ENCODE results near the gene LINC01488.

The LINC01488 gene

DNA sequence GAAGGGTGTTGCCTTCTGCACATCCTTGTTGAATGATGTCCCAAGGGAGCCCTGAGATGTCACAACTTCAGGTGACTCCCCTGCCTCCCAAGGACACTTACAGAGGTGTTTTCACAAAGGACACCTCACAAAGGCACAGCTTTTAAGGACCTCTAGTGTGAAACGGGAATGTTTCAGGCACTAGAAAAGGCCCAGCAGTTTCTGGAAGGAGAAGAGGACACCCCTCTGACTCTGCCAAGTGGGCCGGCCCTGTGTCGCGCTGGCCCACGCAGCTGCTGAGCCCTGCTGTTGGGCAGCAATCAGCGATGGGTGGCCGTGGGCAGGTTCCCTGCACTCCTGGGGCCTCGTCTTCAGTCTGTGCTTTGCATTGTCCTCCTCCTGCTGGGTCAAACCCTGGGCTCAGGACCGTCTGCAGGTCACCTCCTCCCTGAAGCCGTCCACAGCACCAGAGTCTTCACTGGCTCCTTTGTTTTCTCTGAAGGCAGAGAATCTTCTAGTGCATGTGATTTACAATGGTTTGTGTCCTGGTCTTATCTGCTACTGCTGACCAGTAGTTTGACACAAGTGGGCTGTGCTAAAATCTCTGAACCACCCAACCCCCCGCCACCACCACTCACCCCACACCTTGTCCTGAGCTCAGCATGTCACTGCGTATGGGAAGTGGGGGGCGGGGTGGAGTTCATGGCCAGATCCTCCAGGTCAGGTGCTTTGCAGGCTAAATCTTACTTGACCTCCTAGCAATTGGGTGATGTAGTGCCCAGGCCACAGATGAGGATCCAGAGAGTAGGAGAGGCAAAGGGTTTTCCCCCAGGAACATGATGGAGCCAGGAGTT lies 3.2 kb downstream of the LINC01488 start:
- no peaks in the 10 kb centered on the region for H3K9me3 ChIP-seq (ENCODE audit: insufficient read depth, low read depth, low read length)
- no peak overlapping the region for H3K9ac ChIP-seq (ENCODE audit: low read depth, low read length)
- no peaks in the 10 kb centered on the region for H3K36me3 ChIP-seq (ENCODE audit: insufficient read depth, low read length)
- no peaks in the 10 kb centered on the region; the same call in 1 of the 2 replicates for H3K27me3 ChIP-seq (ENCODE audit: insufficient read depth, low read length)
- peaks cover 5% of the 10 kb centered on the region for H3K4me1 ChIP-seq (ENCODE audit: insufficient read depth, low read length)
- WGBS = 86% methylated on average over 13 of the region's 13 CpGs
- no peak overlapping the region for H3K27ac ChIP-seq (ENCODE audit: low read depth, low read length)
- H3K4me3 ChIP-seq (ENCODE audit: low read length) = no peak overlapping the region

DNA sequence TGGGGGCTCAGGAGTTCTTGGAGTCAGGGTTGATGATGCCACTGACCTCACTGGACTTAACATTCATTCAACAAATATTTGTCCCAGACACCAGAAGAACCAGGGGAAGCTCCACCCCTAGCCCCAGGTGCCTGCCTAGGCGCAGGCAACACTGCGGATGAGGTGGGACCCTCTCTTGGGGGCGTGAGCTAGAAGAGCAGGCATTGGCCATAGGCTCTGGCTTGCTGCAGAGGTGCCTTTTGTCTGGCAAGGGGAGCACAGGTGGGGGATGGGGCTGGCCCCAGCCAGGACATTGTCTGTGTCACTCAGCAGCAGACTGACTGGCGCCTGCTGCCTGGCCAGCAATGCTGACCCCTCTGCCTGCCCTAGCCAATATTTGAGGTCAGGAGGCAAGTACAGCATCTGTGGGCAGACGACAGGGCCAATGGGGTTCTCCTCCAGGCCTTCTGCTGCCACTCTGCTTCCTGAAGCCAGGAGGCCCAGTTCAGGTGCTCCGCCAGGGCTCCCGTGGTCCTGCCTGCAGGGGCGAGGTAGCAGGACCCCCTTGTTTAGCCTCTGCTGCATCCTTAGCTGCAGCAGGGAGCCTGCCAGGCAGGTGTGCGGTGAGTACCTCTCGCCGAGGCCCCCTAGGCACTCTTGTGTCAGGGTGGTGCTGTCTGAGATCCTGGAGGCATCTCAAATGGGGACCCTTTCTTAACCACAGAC lies 4.0 kb downstream of the LINC01488 start:
- WGBS = 88% methylated on average over 11 of the region's 11 CpGs
- no peaks in the 10 kb centered on the region; the same call in 1 of the 2 replicates for H3K27me3 ChIP-seq (ENCODE audit: insufficient read depth, low read length)
- H3K27ac ChIP-seq (ENCODE audit: low read depth, low read length) = no peak overlapping the region
- no peak overlapping the region for H3K9ac ChIP-seq (ENCODE audit: low read depth, low read length)
- no peaks in the 10 kb centered on the region for H3K9me3 ChIP-seq (ENCODE audit: insufficient read depth, low read depth, low read length)
- H3K4me3 ChIP-seq (ENCODE audit: low read length) = no peak overlapping the region
- H3K4me1 ChIP-seq (ENCODE audit: insufficient read depth, low read length) = peaks cover 5% of the 10 kb centered on the region
- no peaks in the 10 kb centered on the region for H3K36me3 ChIP-seq (ENCODE audit: insufficient read depth, low read length)

DNA sequence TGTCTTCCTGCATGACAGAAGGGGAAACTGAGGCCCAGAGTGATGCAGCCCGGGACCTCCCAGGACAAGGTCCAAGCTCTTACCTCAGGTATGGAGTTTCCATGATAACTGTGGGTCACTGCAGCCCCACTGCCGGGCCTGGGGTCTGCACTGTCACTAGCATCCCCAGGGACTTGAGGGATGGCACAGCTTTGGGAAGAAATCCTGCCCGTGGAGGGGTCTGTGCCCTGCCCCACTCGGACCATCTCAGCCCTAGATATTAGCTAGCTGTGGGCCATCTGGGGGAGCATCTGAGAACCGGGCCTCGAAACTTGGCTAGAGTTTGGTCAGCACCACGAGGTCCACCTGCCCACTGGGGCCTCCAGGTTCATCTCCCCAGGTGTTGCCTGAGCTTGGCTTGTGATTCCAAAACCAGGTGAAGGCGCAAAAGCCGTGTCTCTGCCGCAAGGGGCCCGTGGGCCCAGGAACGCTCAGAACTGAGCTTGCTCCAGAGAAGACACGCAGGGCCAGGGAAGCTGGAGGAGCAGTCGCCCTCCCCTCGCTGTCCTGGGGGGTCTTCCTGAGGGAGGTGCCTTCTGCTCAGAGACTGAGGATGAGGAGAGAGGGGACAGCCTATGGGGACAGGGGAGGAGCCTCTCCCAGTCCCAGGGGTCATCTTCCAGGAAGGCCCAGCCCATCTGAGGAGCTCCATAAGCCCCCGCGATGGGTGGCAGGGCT lies 4.8 kb downstream of the LINC01488 start:
- H3K27me3 ChIP-seq (ENCODE audit: insufficient read depth, low read length) = no peaks in the 10 kb centered on the region; the same call in 1 of the 2 replicates
- H3K9me3 ChIP-seq (ENCODE audit: insufficient read depth, low read depth, low read length) = no peaks in the 10 kb centered on the region
- H3K9ac ChIP-seq (ENCODE audit: low read depth, low read length) = no peak overlapping the region
- no peaks in the 10 kb centered on the region for H3K36me3 ChIP-seq (ENCODE audit: insufficient read depth, low read length)
- 91% methylated on average over 17 of the region's 17 CpGs for WGBS
- no peak overlapping the region for H3K4me3 ChIP-seq (ENCODE audit: low read length)
- H3K4me1 ChIP-seq (ENCODE audit: insufficient read depth, low read length) = peaks cover 5% of the 10 kb centered on the region
- no peak overlapping the region for H3K27ac ChIP-seq (ENCODE audit: low read depth, low read length)

DNA sequence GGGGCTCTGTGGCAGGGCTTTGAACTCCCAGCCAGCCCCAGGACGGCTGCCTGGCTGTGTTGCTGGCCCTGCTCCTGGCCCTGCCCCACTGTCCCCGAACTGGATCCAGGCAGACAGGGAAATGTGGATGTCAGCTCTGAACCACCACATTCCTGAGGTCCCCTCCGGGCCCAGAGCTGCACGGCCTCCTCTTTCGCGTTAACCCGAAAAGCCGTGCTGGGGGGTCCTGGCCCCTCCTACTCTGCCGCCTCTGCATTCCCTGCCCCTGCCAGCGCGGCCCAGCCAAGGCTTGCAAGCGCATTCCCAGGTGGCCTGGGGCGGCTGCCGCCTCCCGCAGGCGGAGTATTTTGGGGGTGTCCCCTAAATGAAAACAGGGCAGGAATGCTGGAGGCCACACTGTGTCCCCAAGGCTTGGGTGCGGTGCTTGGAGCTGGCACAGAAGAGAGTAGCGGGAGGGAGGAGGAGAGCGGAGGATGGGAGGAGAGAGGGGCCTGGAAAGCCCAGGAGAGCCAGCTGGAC lies 5.4 kb downstream of the LINC01488 start:
- WGBS = 91% methylated on average over 19 of the region's 19 CpGs
- Histone ChIP-seq H3K4me1 (ENCODE audit: insufficient read depth, low read length) (peaks cover 5% of the 10 kb centered on the region), H3K9me3 (ENCODE audit: insufficient read depth, low read depth, low read length) (no peaks in the 10 kb centered on the region), H3K27ac (ENCODE audit: low read depth, low read length) (no peak overlapping the region), H3K27me3 (ENCODE audit: insufficient read depth, low read length) (no peaks in the 10 kb centered on the region; the same call in 1 of the 2 replicates), H3K36me3 (ENCODE audit: insufficient read depth, low read length) (no peaks in the 10 kb centered on the region), H3K9ac (ENCODE audit: low read depth, low read length) (no peak overlapping the region), H3K4me3 (ENCODE audit: low read length) (no peak overlapping the region)

DNA sequence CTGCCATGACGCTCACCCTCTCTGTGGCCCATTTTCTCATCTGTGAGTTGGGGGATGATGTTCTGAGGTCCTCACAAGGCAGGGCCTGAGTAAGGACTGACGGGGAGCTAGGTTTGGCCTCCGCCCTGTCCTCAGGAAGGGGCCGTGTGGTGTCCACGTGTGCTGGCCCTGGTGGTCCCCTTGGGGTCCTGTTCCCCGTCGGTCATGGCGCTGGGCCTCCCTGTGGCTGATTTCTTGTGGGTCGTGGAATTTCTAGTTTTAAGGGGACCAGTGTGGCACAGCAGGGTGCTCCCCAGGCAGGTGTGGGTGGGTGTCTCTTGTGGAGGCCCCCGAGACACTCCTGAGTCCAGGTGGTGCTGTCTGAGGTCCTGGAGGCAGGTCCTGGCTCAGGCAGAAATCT lies 5.9 kb downstream of the LINC01488 start:
- no peaks in the 10 kb centered on the region for H3K9me3 ChIP-seq (ENCODE audit: insufficient read depth, low read depth, low read length)
- no peak overlapping the region for H3K9ac ChIP-seq (ENCODE audit: low read depth, low read length)
- H3K4me1 ChIP-seq (ENCODE audit: insufficient read depth, low read length) = peaks cover 5% of the 10 kb centered on the region
- no peaks in the 10 kb centered on the region for H3K36me3 ChIP-seq (ENCODE audit: insufficient read depth, low read length)
- H3K27me3 ChIP-seq (ENCODE audit: insufficient read depth, low read length) = no peaks in the 10 kb centered on the region; the same call in 1 of the 2 replicates
- no peak overlapping the region for H3K27ac ChIP-seq (ENCODE audit: low read depth, low read length)
- H3K4me3 ChIP-seq (ENCODE audit: low read length) = no peak overlapping the region
- 93% methylated on average over 10 of the region's 10 CpGs for WGBS

DNA sequence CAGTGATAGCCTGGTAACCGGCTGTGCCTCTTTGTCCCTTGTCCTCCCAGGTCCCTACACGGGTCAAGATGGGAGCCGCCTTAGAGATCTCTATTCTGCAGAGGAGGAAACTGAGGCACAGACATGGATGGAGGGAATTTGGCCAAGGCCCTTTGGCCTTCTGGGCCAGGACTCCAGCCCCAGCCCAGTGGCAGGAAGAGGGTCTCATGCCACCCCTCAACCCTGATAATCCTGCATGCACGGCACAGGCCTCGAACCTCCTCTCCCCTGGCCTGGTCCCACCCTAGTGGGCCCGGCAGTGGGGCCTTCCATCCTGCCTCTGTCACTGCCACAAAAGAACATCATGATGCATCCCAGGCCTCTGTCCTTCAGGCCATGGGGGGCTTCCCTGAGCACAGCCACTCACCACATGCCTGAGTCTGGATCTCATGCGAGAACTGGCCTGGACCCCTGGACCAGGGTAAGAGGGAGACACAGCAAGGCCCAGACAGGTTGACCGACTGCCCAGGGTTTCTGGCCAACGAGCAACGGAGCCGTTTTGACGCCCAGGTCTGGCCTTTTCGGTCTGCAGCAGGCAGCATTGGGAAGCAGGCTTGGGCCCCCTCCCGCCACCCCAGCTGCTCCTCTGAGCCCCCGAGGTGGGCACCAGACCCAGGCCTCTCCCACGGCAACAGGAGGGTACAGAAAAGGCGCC lies 6.5 kb downstream of the LINC01488 start:
- Histone ChIP-seq H3K9me3 (ENCODE audit: insufficient read depth, low read depth, low read length) (no peaks in the 10 kb centered on the region), H3K4me1 (ENCODE audit: insufficient read depth, low read length) (peaks cover 5% of the 10 kb centered on the region), H3K4me3 (ENCODE audit: low read length) (no peak overlapping the region), H3K27me3 (ENCODE audit: insufficient read depth, low read length) (no peaks in the 10 kb centered on the region; the same call in 1 of the 2 replicates), H3K36me3 (ENCODE audit: insufficient read depth, low read length) (no peaks in the 10 kb centered on the region), H3K27ac (ENCODE audit: low read depth, low read length) (no peak overlapping the region), H3K9ac (ENCODE audit: low read depth, low read length) (no peak overlapping the region)
- 93% methylated on average over 17 of the region's 17 CpGs for WGBS

DNA sequence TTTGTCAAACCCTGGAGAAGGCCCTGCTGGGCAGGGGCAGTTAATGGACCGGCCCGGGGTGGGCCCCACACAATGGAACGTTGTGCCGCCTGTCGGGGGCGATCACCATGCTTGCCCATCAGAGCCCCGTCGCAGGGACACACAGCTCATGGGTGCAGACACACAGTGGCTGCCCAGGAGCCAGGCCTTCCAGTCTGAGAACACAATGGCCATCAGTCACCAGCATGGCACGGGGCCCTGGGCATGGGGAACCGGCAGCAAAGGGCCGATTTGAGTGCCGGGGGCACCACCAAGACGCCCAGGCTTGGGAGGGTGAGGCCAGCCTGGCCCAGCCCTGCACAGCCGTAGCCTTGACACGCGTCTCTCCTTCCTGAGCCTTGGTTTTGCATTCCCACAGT lies 7.1 kb downstream of the LINC01488 start:
- no peaks in the 10 kb centered on the region for H3K9me3 ChIP-seq (ENCODE audit: insufficient read depth, low read depth, low read length)
- no peaks in the 10 kb centered on the region for H3K36me3 ChIP-seq (ENCODE audit: insufficient read depth, low read length)
- no peak overlapping the region for H3K9ac ChIP-seq (ENCODE audit: low read depth, low read length)
- no peak overlapping the region for H3K27ac ChIP-seq (ENCODE audit: low read depth, low read length)
- WGBS = 97% methylated on average over 16 of the region's 16 CpGs
- no peaks in the 10 kb centered on the region; the same call in 1 of the 2 replicates for H3K27me3 ChIP-seq (ENCODE audit: insufficient read depth, low read length)
- peaks cover 5% of the 10 kb centered on the region for H3K4me1 ChIP-seq (ENCODE audit: insufficient read depth, low read length)
- H3K4me3 ChIP-seq (ENCODE audit: low read length) = no peak overlapping the region

DNA sequence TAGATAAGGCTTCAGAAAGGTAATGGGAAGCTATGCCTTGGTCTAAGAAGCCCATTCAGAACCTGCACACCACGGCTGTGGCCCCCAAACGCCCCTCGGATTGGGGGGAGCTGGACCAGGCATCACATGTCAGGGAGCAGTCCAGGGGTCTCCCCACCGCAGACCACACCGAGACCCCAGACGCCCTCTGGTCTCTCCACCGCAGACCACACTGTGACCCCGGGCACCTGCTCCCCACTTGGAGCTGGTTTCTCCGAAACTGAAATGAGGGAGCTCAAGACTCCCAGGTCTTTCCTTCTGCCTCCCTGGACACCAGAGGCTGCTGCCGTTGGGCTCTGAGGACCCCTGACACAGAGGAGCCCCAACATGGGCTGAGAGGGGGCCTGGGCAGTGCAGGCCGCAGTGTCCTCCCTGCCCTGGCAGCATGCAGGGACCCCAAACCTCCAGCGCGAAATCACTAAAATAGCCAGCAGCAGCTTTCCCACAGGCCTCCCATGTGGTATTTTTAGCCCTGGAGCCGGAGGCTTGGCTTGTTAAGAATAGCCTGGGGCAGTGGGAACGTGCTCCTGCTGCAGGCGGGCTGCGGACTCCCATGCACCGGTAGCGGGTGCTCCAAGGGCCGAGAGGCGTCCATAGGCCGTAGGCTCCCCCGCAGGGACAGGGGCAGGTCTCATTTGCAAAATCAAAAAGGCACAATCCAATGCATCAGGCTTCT lies 7.7 kb downstream of the LINC01488 start:
- no peak overlapping the region for H3K9ac ChIP-seq (ENCODE audit: low read depth, low read length)
- no peak overlapping the region for H3K4me3 ChIP-seq (ENCODE audit: low read length)
- no peak overlapping the region for H3K27ac ChIP-seq (ENCODE audit: low read depth, low read length)
- no peaks in the 10 kb centered on the region for H3K36me3 ChIP-seq (ENCODE audit: insufficient read depth, low read length)
- H3K27me3 ChIP-seq (ENCODE audit: insufficient read depth, low read length) = no peaks in the 10 kb centered on the region; the same call in 1 of the 2 replicates
- WGBS = 88% methylated on average over 23 of the region's 23 CpGs
- H3K9me3 ChIP-seq (ENCODE audit: insufficient read depth, low read depth, low read length) = no peaks in the 10 kb centered on the region
- H3K4me1 ChIP-seq (ENCODE audit: insufficient read depth, low read length) = peaks cover under 1% of the 10 kb centered on the region

DNA sequence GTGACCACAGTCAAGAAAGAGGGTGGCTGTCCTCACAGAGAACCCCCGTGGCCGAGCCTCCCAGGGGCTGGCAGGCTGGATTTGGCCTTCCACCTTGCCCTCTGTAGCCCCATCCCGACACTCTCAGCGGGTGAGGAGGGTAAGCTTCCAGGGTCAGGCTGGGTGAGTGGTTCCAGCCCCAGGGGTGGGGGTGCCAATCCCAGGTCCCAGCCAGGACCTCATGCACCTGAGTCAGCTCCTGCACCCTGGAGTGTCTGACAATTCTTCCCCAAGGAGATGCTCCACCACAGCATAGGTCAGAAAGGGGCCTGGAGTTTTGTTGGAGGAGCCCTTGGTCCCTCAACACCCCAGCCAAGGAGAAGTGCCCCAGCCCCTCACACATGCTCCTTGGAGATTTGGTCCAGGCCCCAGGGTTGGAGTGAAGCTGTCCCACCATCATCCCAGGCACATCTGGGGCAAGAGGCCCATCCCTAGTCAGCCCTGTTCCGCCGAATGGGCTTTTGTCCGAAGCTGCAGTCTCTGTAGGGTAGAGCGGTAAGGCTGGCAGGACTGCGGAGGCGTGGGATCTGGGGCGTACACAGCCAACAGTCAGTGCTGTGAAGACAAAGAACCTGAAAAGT lies 8.4 kb downstream of the LINC01488 start:
- no peaks in the 10 kb centered on the region; the same call in 1 of the 2 replicates for H3K4me1 ChIP-seq (ENCODE audit: insufficient read depth, low read length)
- WGBS = 95% methylated on average over 11 of the region's 11 CpGs
- H3K27me3 ChIP-seq (ENCODE audit: insufficient read depth, low read length) = no peaks in the 10 kb centered on the region
- no peaks in the 10 kb centered on the region for H3K9me3 ChIP-seq (ENCODE audit: insufficient read depth, low read depth, low read length)
- H3K4me3 ChIP-seq (ENCODE audit: low read length) = no peak overlapping the region
- no peaks in the 10 kb centered on the region for H3K36me3 ChIP-seq (ENCODE audit: insufficient read depth, low read length)
- no peak overlapping the region for H3K27ac ChIP-seq (ENCODE audit: low read depth, low read length)
- no peak overlapping the region for H3K9ac ChIP-seq (ENCODE audit: low read depth, low read length)

DNA sequence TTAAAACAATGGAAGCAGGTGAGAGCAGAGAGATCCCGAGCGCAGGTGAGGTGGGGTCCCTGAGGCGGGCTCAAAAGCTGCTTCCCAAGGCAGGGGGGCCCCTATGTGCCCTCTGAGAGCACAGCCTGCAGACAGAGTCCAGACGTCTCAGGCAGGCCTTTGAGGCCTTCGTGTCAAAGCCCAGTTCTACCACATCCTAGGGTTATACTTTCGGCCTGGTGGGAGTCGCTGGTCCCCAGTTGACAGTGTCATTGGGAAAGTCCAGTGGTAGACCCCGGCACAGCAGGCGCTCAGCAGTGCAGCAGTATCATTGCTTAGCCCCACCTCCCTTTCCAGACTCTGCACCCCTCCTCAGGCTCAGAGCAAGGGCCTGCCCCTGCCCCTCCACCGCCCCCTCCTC lies 9.1 kb downstream of the LINC01488 start:
- 90% methylated on average over 10 of the region's 10 CpGs for WGBS
- no peaks in the 10 kb centered on the region for H3K36me3 ChIP-seq (ENCODE audit: insufficient read depth, low read length)
- H3K9ac ChIP-seq (ENCODE audit: low read depth, low read length) = no peak overlapping the region
- H3K4me3 ChIP-seq (ENCODE audit: low read length) = no peak overlapping the region
- H3K9me3 ChIP-seq (ENCODE audit: insufficient read depth, low read depth, low read length) = no peaks in the 10 kb centered on the region
- no peaks in the 10 kb centered on the region for H3K4me1 ChIP-seq (ENCODE audit: insufficient read depth, low read length)
- H3K27ac ChIP-seq (ENCODE audit: low read depth, low read length) = no peak overlapping the region
- no peaks in the 10 kb centered on the region for H3K27me3 ChIP-seq (ENCODE audit: insufficient read depth, low read length)

All from HUES64 (cell line).